Fibroblast of mammary gland (primary cell): ENCODE data around the gene LLGL1.

Experiments
- DNase-seq: peaks from one replicate; pipeline ENCODE4 v3.0.0-alpha.2; 2010; ENCODE audit warnings: low read depth
- H3K4me3 ChIP-seq: 2 replicates; pipeline ENCODE4 v1.5.1; 2011; ENCODE audit warnings: low read depth, mild to moderate bottlenecking, low read length, moderate library complexity; ENCODE audit not compliant: control insufficient read depth
- TF ChIP-seq, protein P1 (sequence below): conservative IDR thresholded peaks from 2 replicates; pipeline ENCODE4 v1.5.1; 2011; ENCODE audit warnings: low read depth, low read length, inconsistent platforms; ENCODE audit not compliant: control insufficient read depth, insufficient read depth

LLGL1 gene

DNA sequence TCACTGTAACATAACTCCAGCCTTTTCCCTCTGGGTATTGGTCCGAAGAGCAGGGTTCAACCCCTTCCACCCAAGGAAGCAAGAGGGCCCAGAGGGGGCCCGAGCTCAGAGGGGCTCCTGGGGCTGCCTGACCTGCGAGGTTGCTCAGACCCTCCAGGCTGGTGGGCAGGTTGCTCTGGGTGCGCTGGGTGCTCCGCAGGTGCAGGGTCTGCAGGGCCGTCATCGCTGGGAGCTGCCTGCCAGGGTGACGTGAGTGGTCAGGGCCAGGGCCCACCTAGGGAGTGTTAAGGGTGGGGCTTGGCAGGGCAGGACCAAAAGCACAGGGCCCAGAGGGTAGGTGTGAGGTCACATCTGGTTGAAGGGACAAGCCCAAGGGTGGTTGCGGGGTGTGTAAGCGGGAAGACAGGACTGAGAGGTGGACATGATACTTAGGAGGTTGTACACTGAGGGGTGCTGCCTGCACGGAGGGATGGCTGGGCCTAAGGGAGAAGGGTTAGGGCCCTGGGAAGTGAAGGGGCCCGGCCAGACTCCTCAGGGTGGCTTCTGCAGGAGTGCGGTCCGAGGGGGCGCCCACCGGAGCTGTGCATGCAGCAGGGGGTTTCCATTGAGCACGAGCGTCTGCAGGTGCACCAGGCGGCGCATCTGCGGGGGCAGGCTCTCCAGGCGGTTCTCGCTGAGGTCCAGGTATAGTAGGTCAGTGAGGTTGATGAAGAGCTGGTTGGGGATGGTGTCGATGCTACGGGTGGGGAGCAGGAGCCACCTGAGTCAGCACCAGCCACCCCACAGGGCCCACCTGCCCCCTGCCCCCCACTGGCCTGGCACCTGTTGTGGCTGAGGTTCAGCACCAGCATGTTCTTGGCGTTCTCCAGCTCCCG is 28.7 kb downstream of the LLGL1 start:
- no peak overlapping the region for H3K4me3 ChIP-seq
- no peak for DNase-seq
- TF ChIP-seq, protein P1, sequence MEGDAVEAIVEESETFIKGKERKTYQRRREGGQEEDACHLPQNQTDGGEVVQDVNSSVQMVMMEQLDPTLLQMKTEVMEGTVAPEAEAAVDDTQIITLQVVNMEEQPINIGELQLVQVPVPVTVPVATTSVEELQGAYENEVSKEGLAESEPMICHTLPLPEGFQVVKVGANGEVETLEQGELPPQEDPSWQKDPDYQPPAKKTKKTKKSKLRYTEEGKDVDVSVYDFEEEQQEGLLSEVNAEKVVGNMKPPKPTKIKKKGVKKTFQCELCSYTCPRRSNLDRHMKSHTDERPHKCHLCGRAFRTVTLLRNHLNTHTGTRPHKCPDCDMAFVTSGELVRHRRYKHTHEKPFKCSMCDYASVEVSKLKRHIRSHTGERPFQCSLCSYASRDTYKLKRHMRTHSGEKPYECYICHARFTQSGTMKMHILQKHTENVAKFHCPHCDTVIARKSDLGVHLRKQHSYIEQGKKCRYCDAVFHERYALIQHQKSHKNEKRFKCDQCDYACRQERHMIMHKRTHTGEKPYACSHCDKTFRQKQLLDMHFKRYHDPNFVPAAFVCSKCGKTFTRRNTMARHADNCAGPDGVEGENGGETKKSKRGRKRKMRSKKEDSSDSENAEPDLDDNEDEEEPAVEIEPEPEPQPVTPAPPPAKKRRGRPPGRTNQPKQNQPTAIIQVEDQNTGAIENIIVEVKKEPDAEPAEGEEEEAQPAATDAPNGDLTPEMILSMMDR, result no peak

DNA sequence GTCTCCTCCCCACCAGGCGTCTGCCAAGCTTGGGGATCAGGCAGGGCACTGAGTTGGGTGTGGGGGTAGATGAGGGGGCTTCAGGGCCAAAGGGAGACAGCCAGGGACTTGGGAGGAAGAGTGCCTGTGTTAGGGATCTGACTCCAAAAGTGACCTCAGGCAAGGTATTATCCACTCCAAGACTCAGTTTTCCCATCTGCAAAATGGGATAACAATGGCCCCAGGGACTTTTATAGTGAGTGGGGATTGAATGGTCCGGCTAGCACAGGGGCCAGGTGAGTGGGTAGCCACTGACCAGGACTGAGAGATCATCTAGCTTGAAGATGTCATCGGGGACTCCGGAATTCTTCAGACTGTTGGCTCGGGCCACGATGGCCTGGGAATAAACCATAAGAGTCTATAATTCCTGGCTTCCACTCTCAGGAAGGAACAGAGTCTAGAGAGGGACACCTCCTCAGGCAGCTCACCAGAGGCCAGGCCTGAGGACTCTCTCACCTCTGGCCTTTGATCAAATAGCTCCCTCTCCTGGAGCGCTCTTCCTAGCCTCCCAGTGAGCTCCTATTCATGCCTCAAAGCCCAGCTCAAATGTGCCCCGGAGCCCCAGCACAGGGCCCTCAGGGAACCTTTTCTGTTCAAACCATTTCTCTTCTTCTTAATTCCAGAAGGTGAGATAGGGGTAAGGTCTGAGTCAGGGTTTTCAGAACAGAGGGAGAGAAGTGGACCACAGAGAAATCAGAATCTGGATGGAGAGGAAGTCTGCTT is 29.6 kb downstream of the LLGL1 start:
- TF ChIP-seq, protein P1, result no peak
- H3K4me3 ChIP-seq, result no peak overlapping the region
- no peak for DNase-seq

DNA sequence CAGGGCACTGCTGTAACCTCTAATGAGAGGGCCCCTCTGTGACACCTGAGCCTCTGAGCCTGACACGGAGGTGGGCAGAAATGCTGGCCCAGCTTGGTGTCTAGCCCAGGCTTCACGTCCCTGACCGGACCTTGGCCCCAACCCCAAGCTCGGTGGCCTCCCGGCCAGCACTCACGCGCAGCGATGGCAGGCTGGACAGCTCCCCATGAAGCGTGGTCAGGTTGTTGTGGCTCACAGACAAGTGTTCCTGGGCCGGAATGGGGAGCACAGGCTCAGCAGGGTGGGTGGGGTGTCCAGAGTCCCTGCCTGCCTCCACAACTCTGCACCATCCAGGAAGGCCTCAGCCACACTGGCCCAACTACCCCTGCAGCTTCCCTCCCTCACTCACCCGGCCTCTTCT is 30.9 kb downstream of the LLGL1 start:
- H3K4me3 ChIP-seq, result no peak overlapping the region
- TF ChIP-seq, protein P1, result no peak
- no peak for DNase-seq

DNA sequence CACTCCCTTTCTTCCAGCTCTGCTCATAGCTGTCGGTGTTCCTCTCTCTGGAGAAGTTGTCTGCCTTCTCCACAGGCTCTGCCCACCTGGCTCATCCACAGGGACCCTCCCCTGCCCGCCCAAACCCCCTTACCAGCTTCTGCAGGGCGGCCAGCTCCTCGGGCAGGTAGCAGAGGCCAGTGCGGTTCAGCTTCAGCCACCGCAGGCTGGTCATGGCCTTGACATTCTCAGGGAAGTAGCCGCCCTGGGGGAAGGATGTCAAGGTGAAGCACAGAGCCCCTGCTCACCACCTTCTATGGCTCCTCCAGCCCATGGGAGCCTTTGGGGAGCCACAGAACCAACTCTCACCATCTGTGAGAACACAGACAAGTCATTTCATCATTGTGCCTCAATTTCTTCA is 31.3 kb downstream of the LLGL1 start:
- no peak overlapping the region for H3K4me3 ChIP-seq
- DNase-seq, result no peak
- TF ChIP-seq, protein P1, result no peak

DNA sequence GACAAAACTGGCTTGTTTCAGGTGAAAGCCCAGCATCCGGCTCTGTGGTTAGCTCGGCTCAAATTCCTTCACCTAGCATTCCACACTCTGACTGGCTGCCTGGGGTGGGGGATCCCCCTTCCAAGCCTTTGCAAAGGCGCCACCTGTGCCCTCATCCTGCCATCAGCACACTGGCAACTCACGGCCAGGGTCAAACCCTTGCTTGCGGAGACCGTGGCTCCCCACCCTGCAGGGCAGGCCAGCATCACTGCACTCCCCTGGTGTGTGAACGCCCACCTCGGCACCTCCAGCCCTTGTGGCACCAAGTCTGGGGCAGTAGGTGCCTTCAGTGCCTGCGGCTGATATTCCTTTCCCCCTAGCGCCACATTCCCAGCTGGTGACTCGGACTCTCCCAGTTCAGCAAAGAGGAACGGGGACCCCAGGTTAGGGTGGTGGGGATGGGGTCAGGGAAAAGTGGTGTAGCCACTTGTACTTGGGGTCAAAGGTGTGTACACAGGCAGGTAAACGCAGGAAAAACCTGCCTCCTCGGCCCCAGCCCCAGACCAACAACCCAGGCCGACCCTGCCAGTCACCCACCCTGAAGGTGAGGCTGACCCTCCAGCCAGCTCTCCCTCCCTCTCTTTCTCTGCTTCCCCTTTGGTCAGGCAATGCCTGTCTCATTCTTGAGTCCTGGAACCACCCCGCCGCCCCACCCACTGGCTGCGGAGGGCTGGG is 32.0 kb downstream of the LLGL1 start:
- TF ChIP-seq, protein P1, result no peak
- H3K4me3 ChIP-seq, result peak overlapping the region; percentile 83
- no peak for DNase-seq

DNA sequence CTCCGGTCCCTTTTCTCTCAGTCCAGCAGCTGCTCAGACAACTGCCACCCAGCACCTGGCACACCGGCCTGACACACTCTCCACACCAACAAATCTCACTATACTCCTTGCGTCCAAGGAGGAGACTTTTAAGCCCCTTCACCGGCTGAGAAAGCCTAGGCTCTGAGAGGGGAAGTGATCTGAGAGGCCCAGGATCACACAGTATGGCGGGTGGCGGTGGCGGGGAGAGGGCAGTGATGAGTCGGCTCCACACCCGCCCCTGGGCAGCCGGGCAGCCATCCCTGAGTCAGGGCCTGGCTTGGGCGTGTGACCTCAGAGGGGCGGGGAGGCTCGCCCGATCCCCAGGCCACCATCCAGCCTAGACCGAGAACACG is 32.5 kb downstream of the LLGL1 start:
- peak; percentile 77 for DNase-seq
- TF ChIP-seq, protein P1, result no peak

More for the DNA sequence above, 32.5 kb downstream of the LLGL1 start:
- peak overlapping the region; percentile 83 for H3K4me3 ChIP-seq
